NCI-H2029 (cell line): ENCODE data around the gene ZSCAN18.

Experiments
- DNase-seq: peaks from one replicate; lab custom pipeline; 2025; lab: John Stamatoyannopoulos, UW

The ZSCAN18 gene

GRCh38 chr19:58086825-58087710 is 11.0 kb downstream of the ZSCAN18 start:
- DNase-seq = no peak

GRCh38 chr19:58085348-58085875 is 12.6 kb downstream of the ZSCAN18 start:
- DNase-seq = no peak

- DNase-seq = no peak
These were observed 13.3 kb downstream of the ZSCAN18 start for GRCh38 chr19:58084596-58085347.

GRCh38 chr19:58083021-58083420 is 15.0 kb downstream of the ZSCAN18 start:
- no peak for DNase-seq

GRCh38 chr19:58079792-58080191 is 18.2 kb downstream of the ZSCAN18 start:
- DNase-seq = no peak

- no peak for DNase-seq
These were observed 30.7 kb downstream of the ZSCAN18 start for GRCh38 chr19:58067240-58067912.

- no peak for DNase-seq
These were observed 34.3 kb downstream of the ZSCAN18 start for GRCh38 chr19:58063712-58064111.

GRCh38 chr19:58060231-58060630 is 37.8 kb downstream of the ZSCAN18 start:
- DNase-seq = no peak

- DNase-seq = no peak
These were observed 38.4 kb downstream of the ZSCAN18 start for GRCh38 chr19:58059671-58060078.

- DNase-seq = peak; percentile 65
These were observed 38.9 kb downstream of the ZSCAN18 start, which contains the start of gene ZNF135 for GRCh38 chr19:58059003-58059670. TSS of gene ZNF135 (plus strand) at chr19:58059282. CDS start at chr19:58060003, 721 bp downstream.

GRCh38 chr19:58058467-58058866 is 39.6 kb downstream of the ZSCAN18 start:
- no peak for DNase-seq

GRCh38 chr19:58056861-58057260 is 41.2 kb downstream of the ZSCAN18 start:
- DNase-seq = no peak

GRCh38 chr19:58056261-58056660 is 41.8 kb downstream of the ZSCAN18 start:
- DNase-seq = no peak

- no peak for DNase-seq
These were observed 42.8 kb downstream of the ZSCAN18 start for GRCh38 chr19:58054901-58055874.

- DNase-seq = no peak
These were observed 44.4 kb downstream of the ZSCAN18 start for GRCh38 chr19:58053480-58054156.

- no peak for DNase-seq
These were observed 45.8 kb downstream of the ZSCAN18 start for GRCh38 chr19:58052256-58052655.

GRCh38 chr19:58047672-58048071 is 50.4 kb downstream of the ZSCAN18 start:
- no peak for DNase-seq

- no peak for DNase-seq
These were observed 51.2 kb downstream of the ZSCAN18 start for GRCh38 chr19:58046856-58047255.

- no peak for DNase-seq
These were observed 52.5 kb downstream of the ZSCAN18 start for GRCh38 chr19:58045411-58046050.
